GM19035 (cell line): ENCODE results near the gene STEAP3.
A peak's percentile ranks its signal among the peaks of the same experiment; 100 is the strongest.

ENCODE experiments used
- ATAC-seq: cut with Tn5 transposase; IDR thresholded peaks from one replicate; pipeline ENCODE4 v1.9.1; 2021; ENCODE audit not compliant: unreplicated experiment

The STEAP3 gene

GRCh38 chr2:119225105-119225865 is 1.7 kb downstream of the STEAP3 start:
- ATAC-seq: no peak

- no peak for ATAC-seq
Measured at GRCh38 chr2:119225926-119226325, 2.3 kb downstream of the STEAP3 start.

- ATAC-seq: no peak
Measured at GRCh38 chr2:119227346-119227745, 3.7 kb downstream of the STEAP3 start.

GRCh38 chr2:119228136-119228535 is 4.5 kb downstream of the STEAP3 start:
- ATAC-seq: no peak

DNA sequence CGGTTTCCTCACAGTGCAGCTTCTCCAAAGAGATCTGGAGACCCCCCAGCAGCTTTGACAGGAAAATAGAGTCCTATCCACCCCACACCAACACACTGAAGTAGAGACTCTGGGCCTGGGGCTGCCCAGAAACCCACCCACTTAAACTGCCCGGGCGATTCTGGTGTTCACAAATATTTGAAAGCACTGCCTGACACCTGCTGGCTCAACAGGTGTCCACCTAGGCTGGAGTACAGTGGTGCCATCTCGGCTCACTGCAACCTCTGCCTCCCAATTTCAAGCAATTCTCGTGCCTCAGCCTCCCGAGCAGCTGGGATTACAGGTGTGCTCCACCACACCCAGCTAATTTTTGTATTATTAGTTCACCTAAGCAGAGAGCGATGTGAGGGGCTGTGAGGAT is 5.3 kb downstream of the STEAP3 start:
- ATAC-seq: no peak

- no peak for ATAC-seq
Measured at GRCh38 chr2:119229716-119230115, 6.1 kb downstream of the STEAP3 start.

- no peak for ATAC-seq
Measured at GRCh38 chr2:119230219-119231185, 6.9 kb downstream of the STEAP3 start.

GRCh38 chr2:119231975-119232665 is 8.5 kb downstream of the STEAP3 start:
- ATAC-seq: peak; percentile 56

- peak; percentile 34 for ATAC-seq
Measured at GRCh38 chr2:119232666-119232993, 9.0 kb downstream of the STEAP3 start.

DNA sequence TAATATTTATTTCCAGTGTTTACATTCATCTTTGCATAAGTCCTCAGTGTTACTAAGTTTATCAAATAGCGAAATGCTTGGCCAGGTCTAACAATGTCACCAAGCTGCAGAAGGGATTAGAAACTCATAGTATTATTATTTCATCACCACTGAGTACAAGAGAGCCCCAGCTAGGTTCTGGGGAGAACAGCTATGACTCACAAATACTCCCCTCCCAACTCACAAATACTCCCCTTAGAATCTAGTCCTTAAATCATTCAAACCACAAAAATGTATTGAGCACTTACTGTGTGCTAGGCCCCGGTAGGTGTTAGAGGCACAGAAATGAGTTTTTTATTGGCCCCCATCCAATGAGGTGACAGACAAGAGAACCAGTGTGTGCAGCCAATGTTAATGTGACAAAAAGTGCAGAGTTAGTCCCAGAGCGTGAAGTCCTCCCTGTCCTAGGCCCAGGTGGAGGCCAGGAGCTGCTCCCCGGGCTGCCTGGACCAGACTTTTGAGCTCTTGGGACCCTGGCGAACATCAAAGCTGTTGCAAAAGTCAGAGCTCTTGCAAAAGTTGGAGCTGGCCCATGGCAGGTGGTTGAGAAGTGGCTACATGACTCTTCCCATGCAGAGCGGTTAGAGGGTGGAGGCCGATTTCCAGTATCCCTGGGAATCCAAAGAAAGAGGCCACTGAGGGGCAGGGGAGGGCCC is 9.8 kb downstream of the STEAP3 start:
- peak; percentile 39 for ATAC-seq

GRCh38 chr2:119234021-119235019 is 10.7 kb downstream of the STEAP3 start:
- no peak for ATAC-seq

- no peak for ATAC-seq
Measured at GRCh38 chr2:119236796-119237195, 13.2 kb downstream of the STEAP3 start.

DNA sequence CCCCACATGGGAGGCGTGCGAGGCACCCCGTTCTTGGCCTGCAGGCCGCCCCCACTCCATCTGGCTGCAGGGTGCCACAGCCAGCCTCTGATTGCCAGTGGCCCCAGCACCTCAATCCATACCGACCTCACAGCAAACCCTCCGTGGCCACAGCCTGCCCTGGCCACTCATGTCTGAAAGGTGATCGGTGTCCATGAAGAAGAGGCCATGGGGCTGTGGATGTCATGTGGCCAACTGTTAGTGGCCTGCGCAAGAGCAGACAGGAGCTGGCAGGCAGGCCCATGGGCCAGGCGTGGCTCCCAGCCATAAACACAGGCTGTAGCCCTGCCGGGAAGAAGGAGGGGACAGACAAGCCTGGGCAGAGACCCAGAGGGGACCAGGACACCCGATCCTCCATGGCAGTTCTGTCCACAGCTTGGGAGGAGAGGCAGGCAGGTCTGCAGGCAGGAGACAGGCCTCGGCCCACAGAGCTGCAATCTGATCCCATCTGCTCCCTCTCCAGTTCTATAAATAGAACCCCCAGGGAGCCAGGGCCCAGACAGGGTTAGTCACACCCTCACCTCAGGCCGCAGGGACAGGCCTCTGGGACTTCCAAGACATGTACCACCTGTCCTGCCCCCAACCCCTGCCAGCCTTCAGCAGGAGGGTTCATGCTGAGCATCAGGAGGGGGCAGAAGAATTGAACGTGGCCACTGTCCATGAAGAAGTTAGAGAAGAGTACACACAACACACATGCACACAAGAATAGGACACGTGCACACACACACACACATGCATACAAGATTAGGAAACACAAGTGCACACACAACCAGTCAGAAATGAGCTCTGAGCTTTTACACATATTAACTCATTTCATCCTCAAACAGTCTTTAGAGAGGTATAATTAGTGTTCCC is 16.9 kb downstream of the STEAP3 start:
- no peak for ATAC-seq

- no peak for ATAC-seq
Measured at GRCh38 chr2:119241205-119241532, 17.5 kb downstream of the STEAP3 start.

- ATAC-seq: no peak
Measured at GRCh38 chr2:119242276-119243119, 18.9 kb downstream of the STEAP3 start.

DNA sequence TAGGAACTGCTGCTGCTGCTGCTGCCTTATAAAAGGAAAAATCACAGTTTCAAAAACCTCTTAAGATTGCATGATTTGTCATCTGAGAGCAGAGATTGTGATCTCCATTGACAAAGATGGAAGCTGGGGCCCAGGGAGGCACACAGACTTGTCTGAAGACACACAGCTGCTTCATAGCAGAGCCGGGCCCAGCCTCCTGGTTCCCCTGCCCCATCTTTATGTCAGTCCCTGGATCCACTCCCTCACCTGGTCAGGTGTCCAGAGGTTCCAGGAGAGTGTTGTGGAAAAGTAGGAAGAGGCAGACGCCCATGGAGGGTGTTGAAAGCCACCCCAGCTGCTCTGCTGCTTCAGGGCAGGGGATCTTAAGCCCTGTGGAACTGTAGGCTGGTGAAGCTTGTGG is 20.0 kb downstream of the STEAP3 start:
- no peak for ATAC-seq

GRCh38 chr2:119245076-119245840 is 21.6 kb downstream of the STEAP3 start:
- ATAC-seq: no peak
